SK-N-SH treated with all-trans-retinoic acid at 6 μM for 48 hours (cell line): ENCODE measurements around the gene PPP1CA.

ENCODE experiments used
- ATAC-seq: fragments of 200-7000 bp; cut with Tn5 transposase; 3 replicates; pipeline ENCODE4 v1.9.1; 2020; ENCODE audit warnings: mild to moderate bottlenecking, moderate library complexity
- ARNTL ChIP-seq: fragments of 450-650 bp; formaldehyde crosslinking; IDR thresholded peaks from 2 replicates; pipeline ENCODE4 v1.5.0; 2020; ENCODE audit warnings: low read depth, mild to moderate bottlenecking, moderate library complexity, borderline replicate concordance
- BACH2 ChIP-seq: fragments of 250-450 bp; sonication (Bioruptor Pico); IDR thresholded peaks from 2 replicates; pipeline ENCODE4 v1.9.0; 2021; ENCODE audit warnings: mild to moderate bottlenecking, borderline replicate concordance
- CREB5 ChIP-seq: fragments of 250-450 bp; sonication (Bioruptor Pico); IDR thresholded peaks from 2 replicates; pipeline ENCODE4 v1.5.1; 2020; ENCODE audit warnings: low read depth, mild to moderate bottlenecking, moderate library complexity
- CSDC2 ChIP-seq: fragments of 250-450 bp; sonication (Bioruptor Pico); IDR thresholded peaks from 2 replicates; pipeline ENCODE4 v1.5.0; 2020; ENCODE audit warnings: mild to moderate bottlenecking, moderate library complexity
- ESRRG ChIP-seq: fragments of 250-450 bp; sonication (Bioruptor Pico); IDR thresholded peaks from 2 replicates; pipeline ENCODE4 v1.6.1; 2021; ENCODE audit warnings: mild to moderate bottlenecking
- GLIS3 ChIP-seq: fragments of 250-450 bp; sonication (Bioruptor Pico); IDR thresholded peaks from 2 replicates; pipeline ENCODE4 v1.5.0; 2020; ENCODE audit warnings: mild to moderate bottlenecking, moderate library complexity
- OSR1 ChIP-seq: fragments of 250-450 bp; sonication (Bioruptor Pico); IDR thresholded peaks from 2 replicates; pipeline ENCODE4 v1.8.0; 2022; ENCODE audit warnings: moderate library complexity, mild to moderate bottlenecking, inconsistent platforms
- POU6F1 ChIP-seq: fragments of 250-450 bp; sonication (Bioruptor Pico); IDR thresholded peaks from 2 replicates; pipeline ENCODE4 v1.8.0; 2021; ENCODE audit warnings: low read depth, mild to moderate bottlenecking, moderate library complexity, borderline replicate concordance
- PPARA ChIP-seq: fragments of 250-450 bp; sonication (Bioruptor Pico); IDR thresholded peaks from 2 replicates; pipeline ENCODE4 v1.5.0; 2020; ENCODE audit warnings: mild to moderate bottlenecking, borderline replicate concordance
- SNAI2 ChIP-seq: fragments of 250-450 bp; sonication (Bioruptor Pico); IDR thresholded peaks from 2 replicates; pipeline ENCODE4 v1.5.0; 2020; ENCODE audit warnings: mild to moderate bottlenecking, moderate library complexity
- TCF4 ChIP-seq: fragments of 250-450 bp; sonication (Bioruptor Pico); IDR thresholded peaks from 2 replicates; pipeline ENCODE4 v1.8.0; 2021; ENCODE audit warnings: mild to moderate bottlenecking, moderate library complexity, borderline replicate concordance
- TOX ChIP-seq: fragments of 250-450 bp; sonication (Bioruptor Pico); IDR thresholded peaks from 2 replicates; pipeline ENCODE4 v1.8.0; 2021; ENCODE audit warnings: mild to moderate bottlenecking, moderate library complexity, borderline replicate concordance
- TSHZ2 ChIP-seq: fragments of 250-450 bp; sonication (Bioruptor Pico); IDR thresholded peaks from 2 replicates; pipeline ENCODE4 v1.5.0; 2020; ENCODE audit warnings: mild to moderate bottlenecking, moderate library complexity
- ZC3H10 ChIP-seq: fragments of 250-450 bp; sonication (Bioruptor Pico); IDR thresholded peaks from 2 replicates; pipeline ENCODE4 v1.5.1; 2021; ENCODE audit warnings: mild to moderate bottlenecking, moderate library complexity
- ZFP3 ChIP-seq: fragments of 250-450 bp; sonication (Bioruptor Pico); IDR thresholded peaks from 2 replicates; pipeline ENCODE4 v1.5.0; 2020; ENCODE audit warnings: mild to moderate bottlenecking, moderate library complexity
- ZFP30 ChIP-seq: fragments of 450-650 bp; formaldehyde crosslinking; IDR thresholded peaks from 2 replicates; pipeline ENCODE4 v1.5.0; 2022; ENCODE audit warnings: mild to moderate bottlenecking, moderate library complexity
- ZNF565 ChIP-seq: fragments of 450-650 bp; formaldehyde crosslinking; conservative IDR thresholded peaks from 2 replicates; pipeline ENCODE4 v1.5.0; 2020; ENCODE audit warnings: low read depth, mild to moderate bottlenecking, moderate library complexity
- ZNF70 ChIP-seq: fragments of 450-650 bp; formaldehyde crosslinking; IDR thresholded peaks from 2 replicates; pipeline ENCODE4 v1.5.0; 2020; ENCODE audit warnings: mild to moderate bottlenecking, moderate library complexity
- ZNF8 ChIP-seq: fragments of 450-650 bp; formaldehyde crosslinking; IDR thresholded peaks from 2 replicates; pipeline ENCODE4 v1.5.0; 2020; ENCODE audit warnings: mild to moderate bottlenecking, moderate library complexity

The PPP1CA gene

DNA sequence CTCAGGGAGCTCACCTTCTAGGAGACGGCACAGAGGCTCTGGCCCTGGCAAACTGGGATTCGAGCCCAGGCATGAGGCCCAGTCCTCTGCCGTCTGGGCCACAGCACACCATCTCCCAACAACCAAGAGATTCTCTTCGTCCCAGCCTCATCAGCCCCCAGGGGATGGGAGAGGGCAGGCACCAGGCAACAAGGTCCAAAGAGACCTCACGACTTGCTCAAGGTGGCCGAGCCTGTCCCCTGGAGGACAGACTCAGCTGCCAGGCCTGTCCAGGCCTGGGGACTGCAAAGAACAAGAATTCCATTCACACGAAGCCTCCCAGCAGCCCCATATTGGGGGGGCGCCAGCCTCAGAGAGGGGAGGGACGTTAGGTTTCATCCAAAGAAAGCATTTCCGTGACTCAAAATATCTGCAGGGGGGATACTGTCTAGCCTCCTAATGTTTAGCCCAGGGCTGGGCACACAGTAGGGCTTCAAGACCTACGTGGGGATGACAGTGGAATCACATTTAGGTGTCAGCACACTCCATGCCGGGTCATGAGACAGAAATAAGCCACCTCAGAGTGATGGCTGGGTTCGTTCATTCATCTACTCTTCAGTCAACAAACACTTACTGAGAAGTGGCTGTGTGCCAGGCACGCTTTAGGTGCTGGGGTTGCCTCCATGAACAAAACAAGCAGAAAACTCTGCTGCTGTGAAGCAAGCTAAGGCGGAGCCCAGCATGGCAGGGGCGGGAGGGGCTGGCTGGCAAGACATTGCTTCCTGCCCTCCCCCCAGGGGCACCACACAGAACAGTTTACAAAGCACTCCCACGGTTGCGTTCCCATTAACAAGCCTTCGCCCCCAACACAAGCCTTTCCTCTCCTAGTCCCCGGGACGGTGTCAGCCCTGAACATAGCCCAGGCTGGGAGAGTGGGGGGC is 15.0 kb upstream of the PPP1CA start:
- TF ChIP-seq ZNF70 (CRISPR knock-in tag) (no peak), ESRRG (CRISPR knock-in tag) (no peak), GLIS3 (CRISPR knock-in tag) (no peak), ARNTL (CRISPR knock-in tag) (no peak), BACH2 (CRISPR knock-in tag) (no peak), ZFP3 (no peak), TSHZ2 (CRISPR knock-in tag) (no peak), ZNF8 (no peak), POU6F1 (CRISPR knock-in tag) (no peak), ZC3H10 (no peak), OSR1 (CRISPR knock-in tag) (no peak), PPARA (CRISPR knock-in tag) (no peak), ZNF565 (CRISPR knock-in tag) (no peak), TCF4 (CRISPR knock-in tag) (no peak)
- TF ChIP-seq, all 23 proteins: peak for 0
- no peak for ATAC-seq

DNA sequence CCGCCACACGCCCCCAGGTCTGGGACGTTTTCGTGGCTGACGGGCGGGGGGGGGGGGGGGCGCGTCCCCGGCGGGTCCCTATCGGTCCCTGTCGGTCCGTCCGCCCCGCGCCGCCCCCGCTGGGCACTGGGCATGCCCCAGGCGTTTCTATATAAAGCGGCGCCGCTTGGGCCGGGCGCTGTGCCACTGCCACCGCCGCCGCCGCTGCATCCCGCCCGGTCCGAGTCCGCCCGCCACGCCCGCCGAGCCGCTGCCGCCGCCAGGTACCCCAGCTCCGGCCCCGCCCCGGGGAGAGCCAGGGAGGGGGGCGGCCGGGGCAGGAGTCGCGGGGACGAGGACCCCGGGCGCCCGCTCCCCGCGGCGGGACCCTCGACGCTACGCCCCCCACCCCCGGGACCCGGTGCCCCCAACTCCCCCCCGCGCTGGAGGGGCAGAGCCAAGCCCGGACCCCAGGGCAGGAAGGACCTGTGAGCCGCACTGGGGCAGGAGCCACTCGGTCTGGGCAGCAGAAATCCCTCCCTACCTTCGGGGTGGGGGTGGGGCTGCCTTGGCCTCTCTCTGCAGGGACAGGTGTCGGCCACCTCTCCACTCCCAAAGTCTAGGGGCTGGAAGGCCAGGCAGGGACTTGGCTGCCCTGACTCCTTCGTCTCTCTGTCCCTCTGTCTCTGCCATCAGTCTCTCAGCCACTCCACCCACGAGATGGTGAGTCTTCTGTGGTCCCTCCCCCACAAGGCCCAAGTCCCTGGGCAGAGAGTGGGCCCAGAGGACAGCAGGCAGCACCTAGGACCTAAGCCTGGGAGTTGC is 14.0 kb upstream of the PPP1CA start, which contains the start of gene CARNS1:
Gene CARNS1, plus strand, starts transcription at position 178 of the 804 bp plus-strand sequence. Its CDS starts 522 bp downstream, at position 700.
- ATAC-seq: no peak
- no peak for TF ChIP-seq PPARA (CRISPR knock-in tag)
- TF ChIP-seq CSDC2 (CRISPR knock-in tag): no peak
- no peak for TF ChIP-seq ARNTL (CRISPR knock-in tag)
- TF ChIP-seq TOX (CRISPR knock-in tag): no peak

- TF ChIP-seq SNAI2 (CRISPR knock-in tag): no peak
- peak; percentile 10; the same call in 1 of the 3 replicates for ATAC-seq
These were observed 11.7 kb upstream of the PPP1CA start for GRCh38 chr11:67413266-67413849.

DNA sequence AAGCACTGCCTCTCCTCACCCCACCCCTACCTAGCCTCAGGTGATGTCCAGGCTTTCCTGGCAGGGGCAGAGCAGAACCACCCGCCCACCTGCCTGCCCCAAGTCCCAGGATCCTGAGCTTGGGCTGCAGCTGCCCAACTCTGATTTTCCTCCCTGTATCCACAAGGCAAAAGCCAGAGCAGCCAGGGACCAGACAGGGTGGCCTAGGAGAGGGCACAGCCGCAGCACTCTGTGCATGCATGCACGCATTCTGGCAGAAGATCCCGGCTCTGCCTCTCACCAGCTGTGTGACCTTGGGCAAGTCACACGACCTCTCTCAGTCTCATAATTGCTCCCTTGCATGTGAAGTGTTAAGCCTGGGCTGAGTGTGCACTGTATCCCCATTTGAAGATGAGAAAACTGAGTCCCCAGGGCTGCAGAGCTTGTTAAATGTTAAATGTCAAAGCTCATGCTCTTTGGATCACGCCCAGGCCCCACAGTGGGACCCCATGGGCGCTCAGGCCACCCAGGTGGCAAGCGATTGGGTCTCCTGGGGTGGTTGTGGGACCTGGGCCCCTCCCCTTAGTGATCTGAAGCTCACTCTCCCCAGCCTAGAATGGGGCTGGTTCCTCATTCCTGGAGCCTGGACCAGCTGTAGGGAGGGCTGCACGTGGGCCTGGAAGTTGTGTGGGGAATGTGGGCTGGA is 11.0 kb upstream of the PPP1CA start:
- ATAC-seq: no peak
- TF ChIP-seq ARNTL (CRISPR knock-in tag) (no peak), ZFP30 (no peak), CREB5 (CRISPR knock-in tag) (no peak), OSR1 (CRISPR knock-in tag) (no peak), BACH2 (CRISPR knock-in tag) (no peak), GLIS3 (CRISPR knock-in tag) (no peak), CSDC2 (CRISPR knock-in tag) (no peak)
